ENCODE results near the gene ZFP82.

GRCh38 chr19:36363845-36364244, 54.6 kb downstream of the ZFP82 start:
- TF ChIP-seq POLR2A (IDR thresholded peaks at IDR 0.05; ENCODE audit: low read depth, low read length): no peak
- TF ChIP-seq CTCF (IDR thresholded peaks at IDR 0.05; ENCODE audit: extremely low read depth in 1 of 2, insufficient read depth in 1 of 2, low read depth in 1 of 2, low read length in 2 of 2): no peak
- no peak for TF ChIP-seq MYC (IDR thresholded peaks at IDR 0.05; ENCODE audit: low read depth, low read length)
- TF ChIP-seq JUN (IDR thresholded peaks at IDR 0.05; ENCODE audit: borderline replicate concordance, insufficient read depth, insufficient read length, low read depth): no peak
- TF ChIP-seq POLR2AphosphoS5 (IDR thresholded peaks at IDR 0.05; ENCODE audit: insufficient read depth, low read depth, low read length): no peak
- TF ChIP-seq FOS (IDR thresholded peaks at IDR 0.05; ENCODE audit: borderline replicate concordance, insufficient read depth, low read length): no peak
- no peak for TF ChIP-seq EZH2 (IDR thresholded peaks at IDR 0.05; ENCODE audit: borderline replicate concordance, low read depth, low read length, severe bottlenecking)
- no peak for TF ChIP-seq MAX (IDR thresholded peaks at IDR 0.05; ENCODE audit: insufficient read depth, insufficient read length)

Data from endothelial cell of umbilical vein (primary cell).